ENCODE measurements around the gene TAF3. TPM values are rescaled to one million over a fixed set of nuclear protein-coding genes. Genes with fewer than 3 reads are reported as not detected.
A peak's percentile ranks its signal among the peaks of the same experiment; 100 is the strongest.

The TAF3 gene
- polyA plus RNA-seq, 1 donor, result 5.0 TPM

DNA sequence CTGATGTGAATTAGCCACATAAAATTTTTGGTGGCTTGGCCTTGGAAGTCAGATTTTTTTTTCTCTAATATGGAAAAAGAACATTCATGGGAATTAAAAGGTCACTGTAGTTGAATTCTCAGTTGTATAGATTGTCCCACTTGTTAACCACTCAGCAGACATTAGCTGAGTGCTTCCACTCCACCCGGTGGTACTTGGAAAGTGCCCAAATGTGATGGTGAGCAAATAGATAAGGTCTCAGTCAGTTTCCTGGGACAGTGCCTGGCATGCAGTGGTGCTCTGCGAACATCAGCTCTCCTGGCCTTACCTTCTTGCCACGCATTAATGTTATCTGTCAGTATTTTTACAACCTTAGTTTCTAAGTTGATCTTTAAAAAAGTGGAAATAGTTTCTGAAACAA, 28.9 kb upstream of the TAF3 start:
- H3K9me3 ChIP-seq (ENCODE audit: control insufficient read depth, low read depth, low read length), result no peaks in the 10 kb centered on the region
- no peaks in the 10 kb centered on the region for H3K27me3 ChIP-seq (ENCODE audit: control insufficient read depth, insufficient read depth, low read length)
- WGBS (ENCODE audit: insufficient coverage, low lambda C conversion rate), result 0% methylated on average over 1 of the region's 3 CpGs
- peak in 1 of 2 donors; percentile 4 for DNase-seq
- H3K4me1 ChIP-seq (ENCODE audit: control insufficient read depth, insufficient read depth, low read length), result no peaks in the 10 kb centered on the region
- peak overlapping the region; percentile 96 for H3K4me3 ChIP-seq (ENCODE audit: low read length)
- peaks cover 14% of the 10 kb centered on the region for H3K36me3 ChIP-seq (ENCODE audit: control insufficient read depth, insufficient read depth, low read length)
- H3K27ac ChIP-seq (ENCODE audit: low read length), result no peak overlapping the region

DNA sequence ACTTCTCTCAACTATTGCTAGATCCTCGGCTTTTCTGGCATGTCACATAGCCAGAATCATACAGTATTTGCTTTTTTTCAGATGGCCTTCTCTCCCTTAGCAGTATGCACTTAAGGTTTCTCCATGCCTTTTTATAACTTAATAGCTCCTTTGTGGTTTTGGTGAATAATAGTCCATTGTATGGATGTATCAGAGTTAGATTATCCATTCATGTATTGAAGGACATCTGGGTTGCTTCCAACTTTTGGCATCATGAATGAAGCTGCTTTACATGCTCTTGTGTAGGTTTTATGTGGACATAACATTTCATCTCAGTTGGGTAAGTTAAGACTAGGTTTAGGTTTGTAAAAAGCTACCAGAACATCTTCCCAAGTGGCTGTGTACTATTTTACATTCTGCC, 25.8 kb upstream of the TAF3 start:
- DNase-seq, result no peak
- Histone ChIP-seq H3K4me1 (ENCODE audit: control insufficient read depth, insufficient read depth, low read length) (no peaks in the 10 kb centered on the region), H3K36me3 (ENCODE audit: control insufficient read depth, insufficient read depth, low read length) (peaks cover 22% of the 10 kb centered on the region), H3K27me3 (ENCODE audit: control insufficient read depth, insufficient read depth, low read length) (no peaks in the 10 kb centered on the region), H3K27ac (ENCODE audit: low read length) (no peak overlapping the region), H3K9me3 (ENCODE audit: control insufficient read depth, low read depth, low read length) (no peaks in the 10 kb centered on the region), H3K4me3 (ENCODE audit: low read length) (no peak overlapping the region)
- WGBS (ENCODE audit: insufficient coverage, low lambda C conversion rate), result no CpG with 5 or more reads among the region's 1 CpG

DNA sequence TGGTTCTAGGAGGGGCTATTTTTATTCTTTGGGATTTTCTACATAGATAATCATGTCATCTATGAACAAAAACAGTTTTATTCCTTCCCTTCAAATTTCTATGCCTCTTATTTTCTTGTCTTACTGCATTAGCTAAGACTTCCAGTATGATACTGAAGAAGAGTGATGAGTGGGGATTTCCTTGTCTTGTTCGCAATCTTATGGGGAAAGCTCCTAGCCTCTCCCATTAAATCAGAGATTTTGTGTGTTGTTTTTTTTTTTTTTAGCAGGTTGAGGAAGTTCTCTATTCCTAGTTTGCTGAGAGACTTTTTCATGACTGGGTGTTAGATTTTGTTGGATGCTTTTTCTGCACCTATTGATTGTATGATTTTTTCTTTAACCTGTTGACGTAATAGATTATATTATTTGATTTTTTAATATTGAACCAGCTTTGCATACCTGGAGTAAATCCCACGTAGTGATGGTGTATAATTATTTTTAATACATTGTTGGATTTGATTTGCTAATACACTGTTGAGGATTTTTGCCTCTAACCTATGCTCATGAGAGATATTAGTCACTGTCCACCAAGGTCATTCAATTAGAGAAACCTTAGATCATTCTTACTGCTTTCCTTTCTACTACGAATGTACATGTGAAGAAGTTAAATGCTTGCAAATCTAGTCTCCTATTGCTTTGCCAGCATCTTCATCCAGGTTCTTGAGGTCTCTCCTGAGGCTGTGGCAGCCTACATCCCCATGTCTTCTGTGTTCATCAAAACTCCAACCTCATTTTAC, 23.9 kb upstream of the TAF3 start:
- Histone ChIP-seq H3K36me3 (ENCODE audit: control insufficient read depth, insufficient read depth, low read length) (peaks cover 33% of the 10 kb centered on the region), H3K4me1 (ENCODE audit: control insufficient read depth, insufficient read depth, low read length) (no peaks in the 10 kb centered on the region), H3K4me3 (ENCODE audit: low read length) (no peak overlapping the region), H3K9me3 (ENCODE audit: control insufficient read depth, low read depth, low read length) (no peaks in the 10 kb centered on the region), H3K27ac (ENCODE audit: low read length) (no peak overlapping the region), H3K27me3 (ENCODE audit: control insufficient read depth, insufficient read depth, low read length) (no peaks in the 10 kb centered on the region)
- 100% methylated on average over 2 of the region's 4 CpGs for WGBS (ENCODE audit: insufficient coverage, low lambda C conversion rate)
- no peak for DNase-seq

DNA sequence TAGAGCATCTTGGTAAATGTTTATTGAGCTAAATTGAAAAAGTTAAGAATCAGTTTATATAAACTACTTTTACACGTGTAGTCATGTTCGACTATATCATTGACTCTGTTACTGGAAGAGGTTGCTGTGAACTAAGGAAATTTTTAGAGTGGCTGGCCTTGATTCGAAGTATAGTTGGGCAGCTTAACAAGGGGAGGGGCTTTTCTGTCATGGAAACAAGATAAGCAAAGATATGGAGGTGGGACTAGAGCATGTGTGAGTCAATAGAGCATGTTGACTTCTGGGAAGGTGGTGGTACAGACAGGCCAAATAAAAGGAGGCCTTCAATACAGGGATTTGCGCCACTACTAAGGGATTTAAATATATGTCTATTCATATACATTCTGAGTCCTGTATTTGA, 22.7 kb upstream of the TAF3 start:
- Histone ChIP-seq H3K9me3 (ENCODE audit: control insufficient read depth, low read depth, low read length) (no peaks in the 10 kb centered on the region), H3K36me3 (ENCODE audit: control insufficient read depth, insufficient read depth, low read length) (peaks cover 40% of the 10 kb centered on the region), H3K4me3 (ENCODE audit: low read length) (no peak overlapping the region), H3K27ac (ENCODE audit: low read length) (no peak overlapping the region), H3K27me3 (ENCODE audit: control insufficient read depth, insufficient read depth, low read length) (no peaks in the 10 kb centered on the region), H3K4me1 (ENCODE audit: control insufficient read depth, insufficient read depth, low read length) (no peaks in the 10 kb centered on the region)
- DNase-seq, result peak in 1 of 2 donors; percentile 58
- 20% methylated on average over 2 of the region's 4 CpGs for WGBS (ENCODE audit: insufficient coverage, low lambda C conversion rate)

DNA sequence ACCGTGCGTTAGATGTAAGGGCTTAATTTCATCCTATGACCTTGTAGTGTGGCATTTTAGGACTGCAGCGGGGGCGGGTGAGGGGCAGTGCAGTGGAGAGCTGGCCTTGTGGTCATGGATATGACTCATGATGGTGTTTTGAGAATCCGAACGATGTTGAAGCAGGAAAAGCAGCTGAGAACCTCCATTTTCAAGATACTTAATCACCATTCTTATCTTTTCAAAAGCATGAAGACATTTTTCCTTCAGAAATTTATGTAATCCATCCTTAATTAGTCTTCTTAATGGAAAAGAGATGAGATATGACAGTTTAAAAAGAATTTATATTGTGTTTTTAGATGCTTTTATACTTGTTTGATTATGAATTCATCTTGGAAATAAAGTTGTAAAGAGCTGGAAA, 20.7 kb upstream of the TAF3 start:
- DNase-seq, result no peak
- Histone ChIP-seq H3K4me1 (ENCODE audit: control insufficient read depth, insufficient read depth, low read length) (no peaks in the 10 kb centered on the region), H3K9me3 (ENCODE audit: control insufficient read depth, low read depth, low read length) (no peaks in the 10 kb centered on the region), H3K27me3 (ENCODE audit: control insufficient read depth, insufficient read depth, low read length) (no peaks in the 10 kb centered on the region), H3K36me3 (ENCODE audit: control insufficient read depth, insufficient read depth, low read length) (peaks cover 44% of the 10 kb centered on the region), H3K4me3 (ENCODE audit: low read length) (no peak overlapping the region), H3K27ac (ENCODE audit: low read length) (no peak overlapping the region)
- 67% methylated on average over 1 of the region's 6 CpGs for WGBS (ENCODE audit: insufficient coverage, low lambda C conversion rate)

DNA sequence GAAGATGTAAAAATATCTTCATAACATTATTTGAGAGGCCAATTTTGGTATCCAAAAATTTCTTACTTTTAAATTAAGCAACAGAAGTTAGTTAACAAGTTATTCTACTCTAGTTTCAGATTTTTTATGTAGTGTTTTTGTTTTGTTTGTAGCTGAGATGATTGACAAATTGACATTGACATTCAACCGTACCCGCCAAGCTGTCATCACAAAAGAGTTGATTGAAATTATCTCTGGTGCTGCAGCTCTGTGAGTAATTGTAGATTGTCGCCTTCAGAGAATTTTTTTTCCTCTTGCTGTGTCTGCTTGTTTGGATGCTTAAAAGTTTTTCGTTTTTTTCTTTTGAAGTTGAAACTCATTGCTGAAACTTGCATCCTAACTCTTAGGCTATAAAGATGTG, 15.7 kb upstream of the TAF3 start:
- no peak overlapping the region for H3K4me3 ChIP-seq (ENCODE audit: low read length)
- no peaks in the 10 kb centered on the region for H3K4me1 ChIP-seq (ENCODE audit: control insufficient read depth, insufficient read depth, low read length)
- H3K27ac ChIP-seq (ENCODE audit: low read length), result no peak overlapping the region
- H3K9me3 ChIP-seq (ENCODE audit: control insufficient read depth, low read depth, low read length), result no peaks in the 10 kb centered on the region
- H3K36me3 ChIP-seq (ENCODE audit: control insufficient read depth, insufficient read depth, low read length), result peaks cover 71% of the 10 kb centered on the region
- DNase-seq, result no peak
- WGBS (ENCODE audit: insufficient coverage, low lambda C conversion rate), result 87% methylated on average over 3 of the region's 4 CpGs
- no peaks in the 10 kb centered on the region for H3K27me3 ChIP-seq (ENCODE audit: control insufficient read depth, insufficient read depth, low read length)

DNA sequence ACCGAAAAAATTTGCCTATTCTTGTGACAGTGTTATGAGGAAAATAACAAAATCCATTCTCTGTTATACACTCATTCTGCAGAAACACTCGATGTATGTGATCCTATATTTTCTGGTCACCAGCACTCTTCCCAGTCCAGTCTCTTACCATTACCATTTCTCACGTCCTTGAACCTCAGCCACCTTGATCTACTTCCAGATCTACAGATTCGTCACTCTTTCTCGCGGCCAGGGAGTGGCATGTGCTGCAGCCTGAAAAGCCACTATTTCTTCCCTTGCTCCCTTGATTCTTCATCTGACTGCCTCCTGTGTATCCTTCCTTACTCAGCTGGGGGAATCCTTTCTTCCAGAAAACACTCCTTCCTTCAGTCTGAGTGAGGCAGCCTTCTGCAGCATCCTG, 14.1 kb upstream of the TAF3 start:
- no peak overlapping the region for H3K27ac ChIP-seq (ENCODE audit: low read length)
- no peak overlapping the region for H3K4me3 ChIP-seq (ENCODE audit: low read length)
- H3K27me3 ChIP-seq (ENCODE audit: control insufficient read depth, insufficient read depth, low read length), result no peaks in the 10 kb centered on the region
- 100% methylated on average over 2 of the region's 6 CpGs for WGBS (ENCODE audit: insufficient coverage, low lambda C conversion rate)
- H3K4me1 ChIP-seq (ENCODE audit: control insufficient read depth, insufficient read depth, low read length), result no peaks in the 10 kb centered on the region
- DNase-seq, result no peak
- H3K9me3 ChIP-seq (ENCODE audit: control insufficient read depth, low read depth, low read length), result no peaks in the 10 kb centered on the region
- peaks cover 72% of the 10 kb centered on the region for H3K36me3 ChIP-seq (ENCODE audit: control insufficient read depth, insufficient read depth, low read length)

DNA sequence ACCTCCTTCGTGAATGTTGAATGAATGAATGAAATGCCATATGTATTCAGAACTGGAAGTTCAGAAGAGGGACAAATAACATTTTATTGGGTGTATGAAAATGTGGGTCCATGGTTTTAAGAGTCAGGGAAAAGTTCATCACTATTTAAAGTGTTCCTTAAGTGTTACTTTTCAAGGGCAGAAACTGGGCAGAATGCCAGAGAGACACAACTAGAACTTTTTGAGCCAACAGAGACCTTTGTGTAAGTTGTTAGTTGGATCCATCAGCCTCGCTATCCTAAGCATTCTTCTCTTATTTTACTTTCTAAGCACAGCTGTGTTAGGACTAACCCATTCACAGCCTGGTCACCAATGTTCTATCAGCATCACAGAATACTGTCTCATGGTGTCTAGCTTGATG, 13.6 kb upstream of the TAF3 start:
- H3K27me3 ChIP-seq (ENCODE audit: control insufficient read depth, insufficient read depth, low read length), result no peaks in the 10 kb centered on the region
- no peaks in the 10 kb centered on the region for H3K9me3 ChIP-seq (ENCODE audit: control insufficient read depth, low read depth, low read length)
- no peaks in the 10 kb centered on the region for H3K4me1 ChIP-seq (ENCODE audit: control insufficient read depth, insufficient read depth, low read length)
- no peak for DNase-seq
- H3K36me3 ChIP-seq (ENCODE audit: control insufficient read depth, insufficient read depth, low read length), result peaks cover 67% of the 10 kb centered on the region
- WGBS (ENCODE audit: insufficient coverage, low lambda C conversion rate), result 100% methylated on average over 1 of the region's 2 CpGs
- H3K4me3 ChIP-seq (ENCODE audit: low read length), result no peak overlapping the region
- H3K27ac ChIP-seq (ENCODE audit: low read length), result no peak overlapping the region

DNA sequence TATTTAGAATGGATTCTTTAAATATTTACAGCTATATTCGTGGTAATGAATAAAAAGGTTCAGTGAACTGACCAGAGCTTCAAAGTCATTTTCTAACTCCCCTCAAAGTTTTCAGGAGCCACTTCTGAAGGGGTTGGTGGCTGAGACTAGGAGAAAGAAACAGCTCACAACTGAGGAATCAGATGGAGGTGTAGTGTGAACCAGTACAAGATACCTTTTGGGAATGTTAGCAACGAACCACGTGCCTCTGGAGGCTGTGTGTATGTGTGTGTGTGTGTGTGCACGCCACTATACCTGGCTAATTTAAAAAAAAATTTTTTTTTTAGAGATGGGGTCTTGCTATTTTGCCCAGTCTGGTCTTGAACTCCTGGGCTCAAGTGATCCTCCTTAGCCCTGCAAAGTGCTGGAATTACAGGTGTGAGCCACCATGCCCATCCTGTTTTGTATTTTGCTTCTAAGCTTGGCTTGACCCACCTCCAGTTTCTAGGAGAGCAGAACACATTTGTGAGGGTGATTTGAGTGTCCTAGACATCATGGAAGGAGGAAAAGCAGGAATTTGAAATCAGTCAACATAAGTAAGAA, 9.5 kb upstream of the TAF3 start:
- WGBS (ENCODE audit: insufficient coverage, low lambda C conversion rate), result 93% methylated on average over 3 of the region's 4 CpGs
- Histone ChIP-seq H3K4me1 (ENCODE audit: control insufficient read depth, insufficient read depth, low read length) (peaks cover 4% of the 10 kb centered on the region), H3K36me3 (ENCODE audit: control insufficient read depth, insufficient read depth, low read length) (peaks cover 36% of the 10 kb centered on the region), H3K27me3 (ENCODE audit: control insufficient read depth, insufficient read depth, low read length) (no peaks in the 10 kb centered on the region), H3K4me3 (ENCODE audit: low read length) (no peak overlapping the region), H3K9me3 (ENCODE audit: control insufficient read depth, low read depth, low read length) (no peaks in the 10 kb centered on the region), H3K27ac (ENCODE audit: low read length) (no peak overlapping the region)
- no peak for DNase-seq

DNA sequence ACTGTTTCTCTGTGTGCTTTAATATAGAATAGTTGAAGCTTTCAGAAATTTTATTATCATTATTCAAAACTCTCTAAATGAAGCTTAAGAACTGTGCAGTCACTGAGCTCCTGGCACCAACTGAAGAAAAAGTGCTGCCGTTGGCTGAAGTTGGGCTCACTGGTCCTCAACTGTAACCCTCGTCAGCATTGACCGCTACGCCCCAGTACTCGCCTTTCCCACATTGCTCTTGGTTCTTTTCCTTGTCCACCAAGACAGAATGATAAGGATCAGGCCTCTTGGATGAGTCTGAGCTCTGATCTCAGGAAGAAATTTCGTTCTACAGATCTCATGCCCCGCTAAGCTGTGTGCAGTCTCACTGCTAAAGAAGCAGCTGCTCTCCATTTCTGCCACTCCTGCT, 7.9 kb upstream of the TAF3 start:
- peaks cover 21% of the 10 kb centered on the region for H3K36me3 ChIP-seq (ENCODE audit: control insufficient read depth, insufficient read depth, low read length)
- no peak overlapping the region for H3K4me3 ChIP-seq (ENCODE audit: low read length)
- no peaks in the 10 kb centered on the region for H3K27me3 ChIP-seq (ENCODE audit: control insufficient read depth, insufficient read depth, low read length)
- no peak for DNase-seq
- no CpG with 5 or more reads among the region's 7 CpGs for WGBS (ENCODE audit: insufficient coverage, low lambda C conversion rate)
- no peak overlapping the region for H3K27ac ChIP-seq (ENCODE audit: low read length)
- no peaks in the 10 kb centered on the region for H3K9me3 ChIP-seq (ENCODE audit: control insufficient read depth, low read depth, low read length)
- peaks cover 7% of the 10 kb centered on the region for H3K4me1 ChIP-seq (ENCODE audit: control insufficient read depth, insufficient read depth, low read length)

DNA sequence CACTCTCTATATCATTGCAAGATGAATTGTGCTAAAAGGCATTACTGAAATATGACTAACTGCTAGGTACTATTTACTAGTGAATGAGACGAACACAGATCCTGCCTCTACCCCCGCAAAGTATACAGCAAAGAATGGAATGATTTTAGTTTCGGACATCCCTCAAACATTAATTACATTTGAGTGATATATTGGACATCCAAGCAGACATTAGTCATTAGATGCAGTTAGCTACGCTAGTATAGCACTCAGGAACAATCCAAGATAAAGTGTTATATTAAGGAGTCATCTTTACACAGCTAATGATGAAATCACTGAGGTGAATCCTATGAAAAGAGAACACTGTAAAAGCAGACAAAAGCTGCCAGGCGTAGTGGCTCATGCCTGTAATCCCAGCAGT, 7.3 kb upstream of the TAF3 start:
- no peak for DNase-seq
- 96% methylated on average over 3 of the region's 5 CpGs for WGBS (ENCODE audit: insufficient coverage, low lambda C conversion rate)
- Histone ChIP-seq H3K27ac (ENCODE audit: low read length) (no peak overlapping the region), H3K4me3 (ENCODE audit: low read length) (no peak overlapping the region), H3K36me3 (ENCODE audit: control insufficient read depth, insufficient read depth, low read length) (peaks cover 17% of the 10 kb centered on the region), H3K27me3 (ENCODE audit: control insufficient read depth, insufficient read depth, low read length) (no peaks in the 10 kb centered on the region), H3K9me3 (ENCODE audit: control insufficient read depth, low read depth, low read length) (no peaks in the 10 kb centered on the region), H3K4me1 (ENCODE audit: control insufficient read depth, insufficient read depth, low read length) (peaks cover 7% of the 10 kb centered on the region)

All from large intestine (tissue), 3 donors.